Psoas muscle (tissue), 8 donors: ENCODE results near the gene MYL5. TPM values are rescaled to one million over a fixed set of nuclear protein-coding genes. Genes with fewer than 3 reads are reported as not detected.

Source experiments
- ATAC-seq, 4 donors: fragments of 200-7000 bp; cut with Tn5 transposase; one replicate each; pipeline ENCODE4 v1.9.1; 2020; ENCODE audit warnings: moderate library complexity in 3 of 4, mild to moderate bottlenecking in 2 of 4
- DNase-seq, 2 donors: peaks; one replicate each; pipeline ENCODE4 v3.0.0-alpha.2; 2020
- H3K27ac ChIP-seq: fragments of 200-600 bp; one replicate; pipeline ENCODE4 v1.8.0; 2022
- H3K27me3 ChIP-seq, 3 donors: fragments of 200-600 bp in 1 of 3; one replicate each; pipeline versions ENCODE4 v1.6.1 to v1.8.0; 2013 to 2022; ENCODE audit warnings: low read length in 2 of 3, mild to moderate bottlenecking in 2 of 3, moderate library complexity in 1 of 3; ENCODE audit not compliant: insufficient read depth in 3 of 3
- H3K36me3 ChIP-seq, 2 donors: fragments of 200-600 bp in 1 of 2; one replicate each; pipeline versions ENCODE4 v1.6.1 to v1.8.0; 2013 to 2022; ENCODE audit warnings: low read depth in 1 of 2, mild to moderate bottlenecking in 1 of 2, moderate library complexity in 1 of 2; ENCODE audit not compliant: insufficient read depth in 1 of 2
- H3K4me1 ChIP-seq: fragments of 200-600 bp; one replicate; pipeline ENCODE4 v1.8.0; 2022
- H3K4me3 ChIP-seq: fragments of 200-600 bp; one replicate; pipeline ENCODE4 v1.8.0; 2022; ENCODE audit warnings: mild to moderate bottlenecking
- H3K9me3 ChIP-seq: fragments of 200-600 bp; one replicate; pipeline ENCODE4 v1.8.0; 2022
- WGBS, 3 donors: extraction: QIAGEN DNeasy Blood & Tissue Kit; methylation state at CpG; one replicate each; pipeline versions ENCODE4 v1.1.6 to v1.1.7; 2013; 5-methylcytosine and 5-hydroxymethylcytosine counted together
- intact Hi-C, 2 donors: fragments of 100-400 bp; cut with DNase I; formaldehyde crosslinking; loops; one replicate each; pipeline versions ENCODE4 v1.11.0 to v1.14.2; 2022
- polyA plus RNA-seq, 3 donors: library from polyadenylated mRNA; stranded (reverse); fragments of 200-250 nt; gene quantifications; one replicate each; pipeline ENCODE4 v1.2.3, GENCODE V29; 2013
- total RNA-seq, 4 donors: library from RNA; stranded (reverse); fragmentation: NEBNext Ultra II Directional in 2 of 4; extraction: Animal tissue kit (Norgen Biotek cat#: 25700) in 2 of 4; gene quantifications; one replicate each; pipeline versions ENCODE4 v1.2.1 to v1.2.4, GENCODE V29; 2021 to 2023
- TF ChIP-seq, protein P1 (sequence below): fragments of 200-600 bp; IDR thresholded peaks from one replicate; pipeline ENCODE4 v1.8.0; 2022; ENCODE audit warnings: antibody characterized with exemption
- donor health status: healthy with polysubstance abuse.
- donor health status: DM: no; HTN: no; CAD: no; lungs with moderate emphysema.
- donor health status: Bipolar disorder and iron deficiency.
- donor health status: healthy.
- donor health status: DM: yes; HTN: yes; CAD: no.
- donor health status: DM: no; HTN: no; CAD: no.
- donor health status: DM: no; HTN: no; CAD: no.
- donor health status: DM: yes; HTN: yes; CAD: no.

MYL5 gene
- total and polyA plus RNA-seq, 7 donors: 2.0 to 11.2 (median 5.4) TPM

DNA sequence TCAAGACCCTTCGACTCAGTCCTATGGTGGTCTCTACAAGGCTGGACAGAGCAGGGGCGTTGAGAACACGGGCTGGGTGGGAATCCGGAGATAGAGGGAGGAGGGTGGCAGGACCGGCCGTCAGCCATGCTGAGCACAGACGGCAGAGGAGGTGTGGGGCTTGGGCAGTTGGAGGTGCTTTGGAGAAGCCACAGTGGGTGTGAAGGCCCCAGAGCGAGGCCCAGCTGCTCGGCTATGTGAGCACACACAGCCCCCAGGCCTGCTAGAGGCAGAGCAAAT is 44.8 kb upstream of the MYL5 start:
- TF ChIP-seq, protein P1, sequence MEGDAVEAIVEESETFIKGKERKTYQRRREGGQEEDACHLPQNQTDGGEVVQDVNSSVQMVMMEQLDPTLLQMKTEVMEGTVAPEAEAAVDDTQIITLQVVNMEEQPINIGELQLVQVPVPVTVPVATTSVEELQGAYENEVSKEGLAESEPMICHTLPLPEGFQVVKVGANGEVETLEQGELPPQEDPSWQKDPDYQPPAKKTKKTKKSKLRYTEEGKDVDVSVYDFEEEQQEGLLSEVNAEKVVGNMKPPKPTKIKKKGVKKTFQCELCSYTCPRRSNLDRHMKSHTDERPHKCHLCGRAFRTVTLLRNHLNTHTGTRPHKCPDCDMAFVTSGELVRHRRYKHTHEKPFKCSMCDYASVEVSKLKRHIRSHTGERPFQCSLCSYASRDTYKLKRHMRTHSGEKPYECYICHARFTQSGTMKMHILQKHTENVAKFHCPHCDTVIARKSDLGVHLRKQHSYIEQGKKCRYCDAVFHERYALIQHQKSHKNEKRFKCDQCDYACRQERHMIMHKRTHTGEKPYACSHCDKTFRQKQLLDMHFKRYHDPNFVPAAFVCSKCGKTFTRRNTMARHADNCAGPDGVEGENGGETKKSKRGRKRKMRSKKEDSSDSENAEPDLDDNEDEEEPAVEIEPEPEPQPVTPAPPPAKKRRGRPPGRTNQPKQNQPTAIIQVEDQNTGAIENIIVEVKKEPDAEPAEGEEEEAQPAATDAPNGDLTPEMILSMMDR: no peak
- no peak overlapping the region for H3K27ac ChIP-seq
- DNase-seq (no peak), ATAC-seq (no peak)
- H3K9me3 ChIP-seq: no peaks in the 10 kb centered on the region
- H3K4me1 ChIP-seq: no peaks in the 10 kb centered on the region
- WGBS, 3 donors: 49 to 68% (median 50%) methylated on average over 8 to 9 of the region's 9 CpGs
- H3K36me3 ChIP-seq: no peaks in the 10 kb centered on the region
- H3K4me3 ChIP-seq: no peak overlapping the region
- peaks cover 0 to 19% (median 19%) of the 10 kb centered on the region in 3 donors for H3K27me3 ChIP-seq
- intact Hi-C loops: no loop called here

- H3K4me3 ChIP-seq: no peak overlapping the region
- intact Hi-C loops: no loop called here
Measured at GRCh38 chr4:629915-630641, 44.3 kb upstream of the MYL5 start.

GRCh38 chr4:630656-631055 is 43.7 kb upstream of the MYL5 start:
- intact Hi-C loops: no loop called here
- H3K4me3 ChIP-seq: no peak overlapping the region
- ATAC-seq: no peak
- DNase-seq: no peak
- 31 to 41% (median 35%) methylated on average over 9 of the region's 9 CpGs for WGBS, 3 donors
- H3K9me3 ChIP-seq: no peaks in the 10 kb centered on the region
- H3K27ac ChIP-seq: no peak overlapping the region
- H3K27me3 ChIP-seq: peaks cover 0 to 16% (median 9%) of the 10 kb centered on the region in 3 donors
- no peaks in the 10 kb centered on the region for H3K4me1 ChIP-seq
- TF ChIP-seq, protein P1: no peak
- no peaks in the 10 kb centered on the region for H3K36me3 ChIP-seq

More at GRCh38 chr4:629915-630641, 44.3 kb upstream of the MYL5 start:
- ATAC-seq (no peak), DNase-seq (no peak)
- Histone ChIP-seq H3K4me1 (no peaks in the 10 kb centered on the region), H3K36me3 (no peaks in the 10 kb centered on the region), H3K9me3 (no peaks in the 10 kb centered on the region), H3K27me3 (peaks cover 0 to 19% (median 15%) of the 10 kb centered on the region in 3 donors), H3K27ac (no peak overlapping the region)
- TF ChIP-seq, protein P1: no peak
- 29 to 35% (median 32%) methylated on average over 20 of the region's 20 CpGs for WGBS, 3 donors

GRCh38 chr4:632196-632790 is 42.0 kb upstream of the MYL5 start:
- no peak overlapping the region for H3K4me3 ChIP-seq

More at GRCh38 chr4:632196-632790, 42.0 kb upstream of the MYL5 start:
- no peak overlapping the region for H3K27ac ChIP-seq
- no peak for ATAC-seq
- WGBS, 3 donors: 93 to 94% (median 94%) methylated on average over 16 of the region's 16 CpGs
- peaks cover 0 to 24% (median 16%) of the 10 kb centered on the region in 3 donors for H3K27me3 ChIP-seq
- DNase-seq: no peak
- H3K4me1 ChIP-seq: no peaks in the 10 kb centered on the region
- intact Hi-C loops: no loop called here
- H3K9me3 ChIP-seq: no peaks in the 10 kb centered on the region
- TF ChIP-seq, protein P1: no peak
- H3K36me3 ChIP-seq: no peaks in the 10 kb centered on the region
